Measurements from ENCODE around the gene PDZD11.
"Not testable (repeated sequence)": the region's sequence is repeated elsewhere in the genome, so short reads cannot be mapped to it uniquely, and the experiment has no call there.

Gene PDZD11, protein sequence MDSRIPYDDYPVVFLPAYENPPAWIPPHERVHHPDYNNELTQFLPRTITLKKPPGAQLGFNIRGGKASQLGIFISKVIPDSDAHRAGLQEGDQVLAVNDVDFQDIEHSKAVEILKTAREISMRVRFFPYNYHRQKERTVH

DNA sequence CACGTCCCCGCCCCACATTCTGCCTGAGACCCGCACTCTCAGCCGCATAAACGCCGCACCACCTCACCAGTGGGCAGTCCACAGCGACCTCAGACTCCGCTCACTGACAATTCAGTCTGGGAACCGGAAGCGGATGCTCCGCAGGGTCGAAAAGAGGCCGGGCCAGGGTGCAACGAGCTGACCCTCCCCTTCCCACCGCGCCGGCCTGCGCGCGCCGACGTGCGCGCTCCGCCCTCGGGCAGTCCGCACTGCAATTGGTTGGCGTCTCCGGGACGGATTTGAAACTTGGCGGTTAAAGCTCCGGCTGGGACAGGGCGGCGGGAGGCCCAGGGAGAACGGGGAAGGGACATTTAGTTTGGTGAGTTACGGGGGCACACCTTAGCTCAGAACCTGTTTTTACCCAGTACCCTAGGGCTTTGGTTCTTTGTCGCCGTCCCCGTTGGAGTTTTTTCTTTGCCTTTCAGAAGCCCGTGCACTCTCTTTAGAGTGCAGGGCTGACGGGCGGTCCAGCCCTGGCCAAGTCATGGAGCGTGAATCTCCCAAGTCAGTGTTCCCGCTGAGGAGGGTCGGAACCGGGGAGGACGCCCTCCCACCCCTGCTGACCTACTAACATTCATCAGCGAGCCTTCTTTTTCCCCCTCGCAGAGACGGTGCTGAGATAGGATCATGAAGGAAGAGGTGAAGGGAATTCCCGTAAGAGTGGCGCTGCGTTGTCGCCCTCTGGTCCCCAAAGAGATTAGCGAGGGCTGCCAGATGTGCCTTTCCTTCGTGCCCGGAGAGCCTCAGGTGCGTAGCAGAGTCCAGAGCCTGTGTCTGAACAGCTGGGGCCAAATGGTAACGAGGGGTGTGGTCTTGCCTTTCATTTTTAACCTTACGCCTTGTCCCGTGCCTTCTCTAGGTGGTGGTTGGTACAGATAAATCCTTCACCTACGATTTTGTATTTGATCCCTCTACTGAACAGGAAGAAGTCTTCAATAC is at the start of gene PDZD11, which contains the start of gene KIF4A:
Gene PDZD11, minus strand, starts transcription at position 135 of the 978 bp plus-strand sequence. CDS start 586 bp downstream, outside the sequence.
Gene KIF4A, plus strand, starts transcription at position 312 of the 978 bp plus-strand sequence. Its CDS starts 355 bp downstream, at position 667.
- in situ Hi-C loops (cut with MboI; ENCODE audit: low sequenced_read_pairs), result no loop called here

DNA sequence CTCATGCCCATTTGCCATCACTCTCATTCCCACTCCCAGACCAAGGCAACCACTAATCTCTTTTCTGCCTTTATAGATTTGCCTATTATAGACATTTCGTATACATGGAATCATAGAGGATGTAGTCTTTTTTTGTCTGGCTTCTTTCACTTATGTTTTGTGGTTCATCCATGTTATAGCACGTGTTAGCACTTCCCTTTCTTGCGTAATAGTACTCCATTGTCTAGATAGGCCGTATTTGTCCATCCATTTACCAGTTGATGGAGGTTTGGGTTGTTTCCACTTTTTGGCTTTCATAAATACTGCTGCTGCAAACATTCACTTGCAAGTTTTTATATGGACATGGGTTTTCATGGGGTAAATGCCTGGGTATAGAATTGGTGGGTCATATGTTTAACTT is 48.6 kb upstream of the PDZD11 start:
- in situ Hi-C loops (cut with MboI; ENCODE audit: low sequenced_read_pairs), result no loop called here

DNA sequence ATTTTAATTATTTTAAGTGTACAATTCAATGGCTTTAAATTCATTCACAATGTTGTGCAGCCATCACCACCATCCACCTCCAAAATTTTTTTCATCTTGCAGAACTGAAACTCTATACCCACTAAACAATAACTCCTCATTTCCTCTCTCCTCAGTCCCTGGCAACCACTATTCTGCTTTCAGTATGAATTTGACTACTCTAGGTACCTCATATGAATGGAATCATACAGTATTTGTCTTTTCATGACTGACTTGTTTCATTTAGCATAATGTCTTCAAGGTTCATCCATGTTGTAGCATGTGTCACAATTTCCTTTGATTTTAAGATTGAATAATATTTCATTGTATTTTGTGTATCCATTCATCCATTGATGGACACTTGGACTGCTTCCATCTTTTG is 47.0 kb upstream of the PDZD11 start:
- in situ Hi-C loops (cut with MboI; ENCODE audit: low sequenced_read_pairs), result no loop called here

DNA sequence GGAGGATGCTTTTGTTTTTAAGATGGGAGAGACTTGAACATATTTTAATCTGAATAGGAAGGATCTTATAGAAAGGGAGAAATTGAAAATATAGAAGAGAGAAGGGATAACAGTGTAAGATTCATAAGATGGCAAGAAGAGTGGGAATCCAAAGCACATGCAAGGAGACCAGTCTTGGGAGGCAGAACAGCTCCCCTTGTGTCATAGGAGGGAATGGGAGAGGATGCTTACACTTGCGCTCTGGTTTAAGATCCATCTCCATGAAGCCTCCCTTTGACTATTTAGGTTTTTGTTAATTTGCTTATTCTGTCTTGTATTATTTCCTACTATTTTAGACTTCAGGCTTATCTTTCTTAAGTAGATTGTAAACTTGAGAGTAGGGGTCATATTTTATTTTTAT is 42.9 kb upstream of the PDZD11 start:
- in situ Hi-C loops (cut with MboI; ENCODE audit: low sequenced_read_pairs), result no loop called here

DNA sequence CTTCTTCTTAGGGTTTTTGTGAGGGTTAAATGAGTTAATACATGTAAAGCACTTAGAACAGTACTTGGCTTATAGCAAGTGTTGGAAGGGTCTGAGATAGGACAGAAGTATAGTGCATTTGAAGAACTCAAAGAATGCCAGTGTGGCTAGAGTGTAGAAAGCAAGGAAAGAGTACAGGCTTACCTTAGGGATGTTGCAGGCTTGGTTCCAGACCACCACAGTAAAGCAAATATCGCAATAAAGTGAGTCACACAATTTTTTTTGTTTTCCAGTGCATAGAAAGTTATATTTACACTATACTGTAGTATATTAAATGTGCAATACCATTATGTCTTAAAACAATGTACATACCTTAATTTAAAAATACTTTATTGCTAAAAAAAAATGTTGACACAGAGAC is 41.4 kb upstream of the PDZD11 start:
- in situ Hi-C loops (cut with MboI; ENCODE audit: low sequenced_read_pairs), result no loop called here

DNA sequence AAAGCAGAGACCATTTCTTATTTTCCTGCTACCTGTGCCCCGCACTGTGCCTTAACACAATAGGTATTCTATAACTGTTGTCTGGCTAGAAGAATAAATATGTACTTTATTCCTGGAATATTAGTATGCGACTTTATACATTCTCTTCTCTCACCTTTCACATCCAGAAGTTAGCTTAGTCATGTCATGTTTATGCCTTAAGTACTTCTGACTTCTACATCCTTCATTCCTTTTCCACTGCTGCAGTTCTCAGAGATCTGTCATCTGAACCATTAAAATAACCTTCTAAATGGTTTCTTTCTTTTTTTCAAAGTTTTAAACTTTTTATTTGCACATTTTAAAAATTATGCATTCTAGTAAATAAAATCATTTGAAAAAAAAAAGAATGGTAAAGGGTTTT is 34.6 kb upstream of the PDZD11 start:
- in situ Hi-C loops (cut with MboI; ENCODE audit: low sequenced_read_pairs), result no loop called here

DNA sequence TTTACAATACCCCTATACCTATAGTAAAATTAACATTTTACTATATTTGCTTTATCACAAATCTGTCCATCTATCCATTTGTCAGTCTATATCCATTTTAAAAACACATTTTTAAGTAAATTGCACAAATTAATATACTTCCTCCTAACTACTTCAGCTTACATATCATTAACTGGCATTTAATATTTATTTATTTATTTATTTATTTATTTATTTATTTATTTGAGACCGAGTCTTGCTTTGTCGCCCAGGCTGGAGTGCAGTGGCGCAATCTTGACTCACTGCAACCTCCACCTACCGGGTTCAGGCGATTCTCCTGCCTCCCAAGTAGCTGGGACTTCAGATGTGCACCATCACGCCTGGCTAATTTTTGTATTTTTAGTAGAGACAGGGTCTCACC is 33.9 kb upstream of the PDZD11 start:
- in situ Hi-C loops (cut with MboI; ENCODE audit: low sequenced_read_pairs), result not testable (repeated sequence)

DNA sequence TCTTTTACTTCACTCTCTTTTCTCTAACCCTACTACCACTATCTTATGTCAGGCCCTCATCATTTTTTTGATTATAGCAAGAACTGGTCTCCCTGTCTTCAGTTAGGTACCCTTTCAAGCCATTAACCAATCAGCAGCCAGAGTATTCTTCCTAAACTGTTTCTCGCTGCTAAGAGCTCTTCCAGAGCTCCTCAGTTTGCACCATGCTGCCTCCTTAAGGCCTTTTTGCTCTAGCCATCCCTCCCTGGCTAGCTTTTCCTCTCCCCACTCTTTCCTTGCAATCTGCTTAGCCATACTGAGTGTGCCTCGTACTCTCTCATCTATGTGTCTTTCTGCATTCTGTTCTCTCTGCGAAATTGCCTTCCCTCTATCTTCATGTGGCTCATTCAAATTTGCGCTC is 33.1 kb upstream of the PDZD11 start:
- in situ Hi-C loops (cut with MboI; ENCODE audit: low sequenced_read_pairs), result no loop called here

DNA sequence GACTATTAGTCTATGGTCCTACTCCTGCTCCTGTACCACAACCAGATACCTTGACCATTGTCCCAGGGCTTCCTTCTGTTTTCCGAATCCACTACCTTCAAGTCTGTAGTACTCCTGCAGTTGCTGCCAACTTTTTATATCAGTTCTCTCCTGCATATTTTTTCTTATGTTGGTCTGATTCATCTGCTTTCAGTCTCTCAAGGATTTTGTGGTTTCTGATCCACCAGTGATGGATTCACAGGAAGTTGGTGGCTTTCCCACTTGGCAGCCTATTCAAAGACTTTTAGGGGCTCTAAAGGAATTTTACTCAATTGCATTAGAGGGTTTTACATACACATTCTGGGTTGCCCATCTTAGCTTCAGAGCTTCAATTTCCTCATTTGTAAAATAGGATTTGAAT is 23.8 kb upstream of the PDZD11 start:
- in situ Hi-C loops (cut with MboI; ENCODE audit: low sequenced_read_pairs), result no loop called here

DNA sequence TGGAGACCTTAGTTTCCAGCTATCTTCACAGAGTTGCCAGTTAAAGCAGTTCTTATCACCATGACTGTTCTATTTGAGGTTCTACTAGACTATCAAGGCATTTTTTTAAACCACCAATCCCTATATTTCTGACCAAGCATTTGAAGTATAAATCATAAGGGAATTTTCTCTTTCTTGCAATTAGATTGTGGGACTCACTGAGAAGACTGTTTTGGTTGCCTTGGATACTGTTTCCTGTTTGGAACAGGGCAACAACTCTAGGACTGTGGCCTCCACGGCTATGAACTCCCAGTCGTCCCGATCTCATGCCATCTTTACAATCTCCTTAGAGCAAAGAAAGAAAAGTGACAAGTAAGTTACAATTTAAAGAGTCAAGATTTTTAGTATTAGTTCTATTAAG is 12.0 kb upstream of the PDZD11 start:
- in situ Hi-C loops (cut with MboI; ENCODE audit: low sequenced_read_pairs), result no loop called here

DNA sequence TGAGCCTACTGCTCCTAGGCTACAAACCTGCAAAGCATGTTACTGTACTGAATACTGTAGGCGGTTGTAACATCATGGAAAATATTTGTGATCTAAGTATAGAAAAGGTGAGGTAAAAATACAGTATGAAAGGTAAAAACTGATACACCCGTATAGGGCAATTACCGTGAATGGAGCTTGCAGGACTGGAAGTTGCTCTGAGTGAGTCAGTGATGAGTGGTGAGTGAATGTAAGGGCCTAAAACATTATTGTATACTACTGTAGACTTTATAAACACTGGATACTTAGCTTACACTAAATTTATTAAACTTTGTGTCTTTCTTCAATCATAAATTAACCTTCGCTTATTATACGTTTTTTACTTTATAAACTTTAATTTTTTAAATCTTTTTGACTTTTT is 3.9 kb upstream of the PDZD11 start:
- in situ Hi-C loops (cut with MboI; ENCODE audit: low sequenced_read_pairs), result no loop called here

DNA sequence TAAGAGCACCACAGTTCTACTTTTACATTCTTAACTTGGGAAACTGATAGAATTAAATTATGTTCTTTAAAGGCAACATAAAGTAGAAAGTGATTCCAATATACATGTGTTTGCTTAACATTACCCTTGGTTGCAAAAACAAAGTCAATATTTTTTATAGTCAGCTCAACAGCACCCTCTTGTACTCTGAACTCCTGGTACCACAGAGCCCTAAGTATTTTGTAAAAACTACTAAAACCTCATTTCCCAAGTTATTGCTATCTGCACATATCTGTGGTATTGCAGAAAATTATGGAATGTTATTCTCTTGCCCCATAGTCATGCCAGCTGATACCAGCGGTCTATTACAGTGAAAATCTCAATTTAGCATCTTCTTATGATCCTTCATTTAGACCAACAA is 3.1 kb upstream of the PDZD11 start:
- in situ Hi-C loops (cut with MboI; ENCODE audit: low sequenced_read_pairs), result no loop called here

DNA sequence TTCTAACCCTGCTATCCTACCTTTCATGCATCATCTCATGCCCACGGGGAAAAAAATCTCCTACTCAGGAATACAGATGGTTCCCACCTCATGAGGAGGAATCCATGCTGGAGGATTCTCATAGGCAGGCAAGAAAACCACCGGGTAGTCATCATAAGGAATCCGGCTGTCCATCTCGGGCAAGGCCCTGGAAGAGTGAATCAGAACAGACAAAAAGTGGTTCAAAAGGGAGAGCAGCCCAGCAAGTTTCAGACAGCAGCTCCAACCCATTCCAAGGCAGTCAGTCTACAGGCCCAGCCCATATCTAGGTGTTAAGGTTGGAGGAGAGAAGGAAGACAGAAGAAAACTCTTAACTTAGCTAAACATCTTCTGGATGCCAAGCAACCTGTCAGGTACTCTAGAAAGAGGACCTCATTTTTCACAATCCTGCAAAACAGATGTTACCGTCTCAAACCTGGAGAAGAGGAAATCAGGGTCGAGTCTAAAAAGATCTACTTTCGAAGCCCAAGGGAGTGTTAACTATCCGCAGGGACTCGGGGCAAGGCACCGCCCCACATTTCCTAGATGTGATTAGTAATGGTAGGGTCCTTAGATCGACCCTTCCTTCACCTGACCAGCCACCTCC is 447 bp downstream of the PDZD11 start:
- in situ Hi-C loops (cut with MboI; ENCODE audit: low sequenced_read_pairs), result no loop called here

DNA sequence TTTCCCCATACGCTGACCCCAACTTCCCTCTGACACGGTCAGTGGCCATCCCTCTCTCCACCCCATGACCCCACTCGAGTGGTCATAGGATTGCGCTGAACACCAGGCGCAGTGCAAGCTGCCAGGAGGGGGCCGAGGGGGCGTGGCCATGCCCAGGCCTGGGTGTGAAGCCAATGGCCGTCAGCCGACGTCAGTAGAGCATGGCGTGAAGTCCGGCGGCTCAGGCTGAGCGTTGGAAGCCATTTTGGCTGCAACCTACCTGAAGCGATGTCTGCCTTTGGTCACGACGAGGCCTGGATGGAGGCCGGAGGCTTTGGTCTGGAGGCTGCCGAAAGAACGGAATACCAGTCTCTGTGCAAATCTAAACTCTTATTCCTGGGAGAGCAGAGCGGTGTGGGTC is 7.8 kb downstream of the PDZD11 start, which contains the start of gene RAB41:
Gene RAB41, plus strand, starts transcription at position 222 of the 400 bp plus-strand sequence. Its CDS starts 46 bp downstream, at position 268.
- in situ Hi-C loops (cut with MboI; ENCODE audit: low sequenced_read_pairs), result no loop called here

DNA sequence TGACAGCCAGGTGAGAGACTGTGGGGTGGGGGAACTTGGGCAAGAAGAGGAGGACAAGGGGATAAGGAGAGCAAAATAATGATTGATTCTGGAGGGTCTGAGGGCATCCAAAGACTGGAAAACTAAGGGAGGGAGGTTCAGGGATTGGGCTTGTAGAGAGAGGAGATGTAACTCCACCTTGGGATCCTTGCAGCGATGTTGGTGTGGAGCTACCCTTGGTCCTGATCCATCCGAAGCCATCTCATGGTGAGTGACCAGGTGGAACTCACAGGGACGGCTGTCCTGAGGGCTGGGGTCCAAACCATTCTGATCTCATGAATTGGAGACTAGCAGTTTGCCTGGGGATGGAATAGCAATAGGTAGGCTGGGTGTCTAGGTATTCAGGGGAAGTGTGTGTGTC is 9.2 kb downstream of the PDZD11 start:
- in situ Hi-C loops (cut with MboI; ENCODE audit: low sequenced_read_pairs), result no loop called here

DNA sequence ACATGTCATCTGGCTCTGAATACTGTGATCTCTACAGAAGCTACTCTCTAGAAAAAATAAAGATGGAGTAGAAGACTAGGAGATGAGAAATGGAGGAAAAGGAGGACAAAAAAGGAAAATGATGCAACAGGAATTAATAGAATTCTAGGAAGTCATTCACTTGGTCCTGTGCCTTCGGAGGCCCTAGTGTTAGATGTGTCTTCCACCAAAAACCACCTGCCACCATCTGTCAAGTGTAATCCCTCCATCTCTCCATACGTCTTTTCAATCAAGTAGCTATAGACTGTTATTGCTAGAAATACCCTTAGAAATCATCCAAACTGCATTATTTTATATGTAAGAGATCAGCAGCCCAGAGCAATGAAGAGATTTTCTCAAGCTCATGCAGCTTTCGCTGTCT is 10.6 kb downstream of the PDZD11 start:
- in situ Hi-C loops (cut with MboI; ENCODE audit: low sequenced_read_pairs), result no loop called here

DNA sequence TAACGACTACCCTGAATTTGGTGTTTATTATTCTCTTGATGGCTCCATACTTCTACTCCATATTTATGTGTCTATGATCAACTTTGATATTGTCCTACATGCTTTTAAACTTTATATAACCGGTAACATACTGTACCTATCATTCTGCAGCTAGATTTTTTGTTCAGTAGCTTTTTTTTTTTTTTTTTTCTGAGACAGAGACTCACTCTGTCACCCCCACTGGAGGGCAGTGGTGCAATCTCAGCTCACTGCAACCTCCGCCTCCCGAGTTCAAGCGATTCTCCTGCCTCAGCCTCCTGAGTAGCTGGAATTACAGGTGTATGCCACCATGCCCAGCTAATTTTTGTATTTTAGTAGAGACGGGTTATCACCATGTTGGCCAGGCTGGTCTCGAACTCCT is 15.7 kb downstream of the PDZD11 start:
- in situ Hi-C loops (cut with MboI; ENCODE audit: low sequenced_read_pairs), result not testable (repeated sequence)

DNA sequence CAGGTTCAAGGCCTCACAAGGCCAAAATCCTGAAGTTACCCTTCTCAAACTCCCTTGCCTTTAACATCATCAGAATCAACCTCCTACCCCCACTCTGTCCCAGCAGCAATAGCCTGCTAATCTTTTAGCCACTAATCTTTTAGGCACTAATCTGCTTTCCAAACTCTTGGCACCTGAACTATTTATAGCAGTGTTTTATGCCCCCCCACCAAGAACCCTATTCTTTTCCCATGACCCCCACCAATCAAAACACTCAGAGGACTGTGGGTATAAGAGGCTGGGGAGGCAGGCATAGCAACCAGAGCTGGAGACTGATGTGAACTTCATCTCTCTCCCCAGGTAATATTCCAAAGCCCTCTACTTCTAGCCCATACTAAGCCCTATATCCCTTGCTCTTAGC is 21.7 kb downstream of the PDZD11 start, which contains the start of gene ARR3:
Gene ARR3, plus strand, starts transcription at position 301 of the 400 bp plus-strand sequence. CDS start 1,052 bp downstream, outside the sequence.
- in situ Hi-C loops (cut with MboI; ENCODE audit: low sequenced_read_pairs), result no loop called here

DNA sequence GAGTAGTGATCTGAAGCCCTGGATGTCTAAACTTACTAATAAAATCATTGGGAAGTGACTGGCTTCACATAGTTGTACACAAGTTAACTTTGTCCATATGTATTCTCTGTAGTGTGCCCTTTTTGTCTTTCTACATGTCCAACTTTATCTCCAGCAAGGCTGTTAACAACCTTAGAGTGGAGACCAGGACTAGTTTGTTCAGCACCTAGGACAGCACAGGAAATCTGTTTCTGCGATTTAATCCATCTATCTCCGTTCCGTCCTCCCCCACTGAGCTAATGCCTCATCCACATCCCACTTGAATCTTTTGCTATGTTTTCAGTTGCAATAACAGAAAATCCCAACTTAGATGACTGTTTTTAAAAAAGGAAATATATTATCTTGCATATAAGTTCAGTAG is 24.9 kb downstream of the PDZD11 start:
- in situ Hi-C loops (cut with MboI; ENCODE audit: low sequenced_read_pairs), result no loop called here

DNA sequence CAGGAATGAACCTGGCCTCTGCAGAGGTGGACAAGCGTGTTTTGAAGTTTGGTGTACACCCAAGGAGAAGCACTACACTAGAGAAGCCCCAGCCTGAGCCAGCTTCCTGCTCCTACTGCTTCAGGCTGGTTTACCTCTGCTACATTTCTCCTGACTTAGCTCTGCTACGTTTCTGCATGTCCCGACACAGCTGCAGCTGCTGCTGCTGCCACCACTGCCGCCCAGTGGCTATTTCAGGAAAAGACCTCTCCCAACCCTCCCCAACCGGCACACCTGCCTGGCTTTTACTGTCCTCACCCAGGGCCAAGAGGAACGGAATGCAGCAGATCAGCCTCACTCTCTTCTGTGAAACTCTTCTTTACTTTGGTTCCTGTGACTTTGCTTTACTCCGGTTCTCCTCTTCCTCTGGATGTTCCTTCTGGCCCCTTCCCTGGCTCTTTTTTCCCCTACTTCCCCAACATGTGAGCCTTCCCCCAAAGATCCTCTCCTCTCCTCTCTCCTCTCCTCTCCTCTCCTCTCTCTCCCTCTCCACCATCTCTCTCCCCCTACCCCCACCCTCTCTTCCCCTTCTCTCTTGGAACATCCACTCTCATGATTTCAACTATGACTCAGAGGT is 26.7 kb downstream of the PDZD11 start:
- in situ Hi-C loops (cut with MboI; ENCODE audit: low sequenced_read_pairs), result no loop called here

DNA sequence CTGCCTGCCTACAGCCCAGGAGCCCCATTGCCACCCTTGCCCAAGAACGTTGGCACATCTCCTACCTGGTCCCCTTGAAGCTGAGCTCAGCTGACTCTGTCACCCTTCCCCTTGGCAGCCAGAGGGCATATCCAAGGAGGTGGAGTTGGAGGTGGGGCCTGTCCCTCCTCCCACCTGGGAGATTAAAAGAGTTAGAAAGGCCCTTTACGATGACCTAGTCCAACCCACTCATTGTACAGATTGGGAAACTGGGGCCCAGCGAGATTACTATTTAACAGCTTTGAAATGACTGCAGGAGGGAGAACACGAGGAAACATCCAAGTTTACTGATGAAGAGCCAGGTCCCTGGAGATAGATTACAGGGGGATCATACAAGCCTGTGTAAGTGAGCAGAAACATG is 29.6 kb downstream of the PDZD11 start, which contains the start of gene P2RY4:
Gene P2RY4, minus strand, starts transcription at position 101 of the 400 bp plus-strand sequence. CDS start 580 bp downstream, outside the sequence.
- in situ Hi-C loops (cut with MboI; ENCODE audit: low sequenced_read_pairs), result no loop called here

Measured in HL-60/S4 treated with retinoic acid at 250 ng/mL for 4 days and 3 days (cell line).